ENCODE measurements around the gene SNX8. TPM values are rescaled to one million over a fixed set of nuclear protein-coding genes. Genes with fewer than 3 reads are reported as not detected.

The SNX8 gene
- total and polyA plus RNA-seq, 2 of the 13 experiments (the other 11 are each of a cell fraction or from before 2014, with no cell fraction given) = 20.6 to 45.2 TPM

GRCh38 chr7:2243458-2243857 is 70.8 kb downstream of the SNX8 start (continued):
- TF ChIP-seq ZNF263 (CRISPR knock-in tag; IDR thresholded peaks at IDR 0.05) (no peak), ZNF460 (CRISPR knock-in tag; IDR thresholded peaks at IDR 0.05; ENCODE audit: borderline replicate concordance) (no peak), KDM6A (CRISPR knock-in tag; IDR thresholded peaks at IDR 0.05; ENCODE audit: low read depth) (no peak), PTBP1 (IDR thresholded peaks at IDR 0.05; ENCODE audit: low read depth, low read length, poor library complexity, severe bottlenecking) (no peak), ZNF781 (CRISPR knock-in tag; IDR thresholded peaks at IDR 0.05; ENCODE audit: borderline replicate concordance, not compliant biosample characterization) (no peak), JDP2 (CRISPR knock-in tag; IDR thresholded peaks at IDR 0.05; ENCODE audit: borderline replicate concordance) (no peak)

DNA sequence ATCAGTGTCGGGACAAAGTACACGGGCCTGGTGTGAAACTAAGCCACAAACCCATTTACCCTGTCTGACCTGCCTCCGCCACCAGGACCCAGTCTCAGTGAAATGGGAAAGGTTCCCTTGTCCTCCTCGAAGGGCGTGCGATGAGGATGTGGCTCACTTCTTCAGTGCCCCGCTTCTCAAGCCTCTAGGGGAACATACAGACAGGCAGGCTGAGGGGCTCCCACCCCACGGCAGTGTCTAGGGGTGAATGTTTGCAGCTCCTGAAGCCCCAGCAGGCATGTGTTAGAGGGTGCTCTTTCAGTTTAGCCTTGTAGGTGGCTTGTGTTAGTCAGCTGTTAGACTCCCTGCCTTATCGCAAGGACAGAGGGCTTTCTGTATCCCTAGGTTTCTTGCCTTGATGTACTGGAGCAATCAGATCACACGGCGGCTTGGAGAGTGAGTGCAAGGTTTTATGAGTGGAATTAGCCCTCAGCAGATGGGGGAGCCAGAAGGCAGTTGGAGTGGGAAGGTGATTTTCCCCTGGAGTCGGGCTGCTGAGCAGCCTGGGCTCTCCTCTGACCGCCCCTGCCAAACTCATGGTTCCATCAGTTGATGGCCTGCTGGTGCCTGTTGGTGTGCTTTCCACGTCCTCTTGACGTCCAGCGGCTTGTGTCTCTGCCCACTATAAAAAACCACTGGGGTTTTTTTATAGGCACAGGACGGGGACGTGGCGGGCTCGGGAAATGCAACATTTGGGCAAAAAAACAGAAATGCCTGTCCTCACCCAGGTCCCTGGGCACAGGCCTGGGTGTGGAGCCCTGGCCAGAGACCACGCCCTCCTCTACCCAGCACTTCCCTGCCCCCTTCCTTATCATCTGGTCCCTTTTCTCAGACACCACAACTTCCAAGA is 71.5 kb downstream of the SNX8 start:
- intact Hi-C loops (cut with micrococcal nuclease; ENCODE audit: unreplicated experiment) = loop anchor here (2.0 to 10.0 kb wide), 2 partner anchors 72 to 112 kb away; partner anchors contain the start of genes EIF3B and SNX8
- peak overlapping the region; percentile 72 for H3K27ac ChIP-seq (ENCODE audit: extremely low read length, insufficient read depth, low read length)
- in situ Hi-C loops (cut with HindIII; ENCODE audit: extremely low pct_ligation_motif_present, low pct_unique_long_range_greater_than_20kb) = loop anchor here (5.0 kb wide), 1 partner anchor 105 kb away; no protein-coding TSS in a partner anchor
- H3K9ac ChIP-seq (ENCODE audit: insufficient read depth, low read depth, low read length) = peak overlapping the region; percentile 96
- no peak overlapping the region for H2AFZ ChIP-seq (ENCODE audit: low read length)
- CTCF ChIA-PET (ENCODE audit: low intra/inter-chr PET ratio, low total read pairs) = no interaction called here
- TSS peak; percentile 75 for BruUV-seq (replicated peaks)
- H3K36me3 ChIP-seq (replicated peaks in 1 of 2; ENCODE audit: control insufficient read depth in 1 of 2, insufficient read depth in 2 of 2, low read length in 2 of 2) = peaks cover 6 to 16% of the 10 kb centered on the region in 2 experiments
- FAIRE-seq (no peak), ATAC-seq (peak; percentile 39), DNase-seq (ENCODE audit: low spot score) (peak; percentile 26)
- H3K4me3 ChIP-seq (replicated peaks in 1 of 3; ENCODE audit: insufficient read depth in 1 of 3, low read depth in 2 of 3, low read length in 3 of 3) = peak overlapping the region; percentile 91 to 98 (median 98)
- H3K4me1 ChIP-seq (ENCODE audit: insufficient read depth, low read length) = peaks cover 37% of the 10 kb centered on the region
- H3K9me3 ChIP-seq (ENCODE audit: low read length) = no peaks in the 10 kb centered on the region
- peak overlapping the region; percentile 99 for H3K4me2 ChIP-seq (ENCODE audit: low read depth, low read length)
- TF ChIP-seq ZNF687 (CRISPR knock-in tag; IDR thresholded peaks at IDR 0.05) (0 out of 2 replicates have a peak, but pooled peaks have one; percentile 5), ZNF761 (CRISPR knock-in tag; conservative IDR thresholded peaks at IDR 0.05) (0 out of 2 replicates have a peak, but pooled peaks have one; percentile 2), ATF7-NPFF (CRISPR knock-in tag; IDR thresholded peaks at IDR 0.05; ENCODE audit: low read depth) (0 out of 2 replicates have a peak, but pooled peaks have one; percentile 7), NCOA1 (CRISPR knock-in tag; IDR thresholded peaks at IDR 0.05) (0 out of 2 replicates have a peak, but pooled peaks have one; percentile 40), ZNF44 (CRISPR knock-in tag; IDR thresholded peaks at IDR 0.05) (0 out of 2 replicates have a peak, but pooled peaks have one; percentile 26), RBFOX2 (IDR thresholded peaks at IDR 0.05; ENCODE audit: low read depth, low read length) (no peak), CTCF (CRISPR knock-in tag; IDR thresholded peaks at IDR 0.05) (0 out of 2 replicates have a peak, but pooled peaks have one; percentile 11), ZNF556 (CRISPR knock-in tag; IDR thresholded peaks at IDR 0.05; ENCODE audit: borderline replicate concordance) (no peak)
- H3K79me2 ChIP-seq (ENCODE audit: insufficient read depth, low read length) = peaks cover 22% of the 10 kb centered on the region
- POLR2A ChIA-PET = interaction anchor here (1.2 to 1.5 kb wide), 2 partner anchors 27 to 111 kb away, joined by 4 to 6 read pairs; partner anchors contain the start of gene EIF3B
- no peaks in the 10 kb centered on the region; a peak in 1 of 5 replicates for H3K27me3 ChIP-seq (ENCODE audit: control insufficient read depth in 1 of 2, insufficient read depth in 2 of 2, low read length in 2 of 2)
- H4K20me1 ChIP-seq (ENCODE audit: insufficient read depth, low read length) = no peaks in the 10 kb centered on the region
- WGBS (ENCODE audit: low lambda C conversion rate) = 16% methylated on average over 13 of the region's 21 CpGs

All from HepG2 (cell line).